ENCODE measurements around the gene NFKBIB. TPM values are rescaled to one million over a fixed set of nuclear protein-coding genes. Genes with fewer than 3 reads are reported as not detected.
"Not testable (repeated sequence)": the region's sequence is repeated elsewhere in the genome, so short reads cannot be mapped to it uniquely, and the experiment has no call there.

Gene NFKBIB
- total RNA-seq, 1 experiment from 2014 or later, result 42.5 TPM

GRCh38 chr19:38873400-38873799, 26.4 kb upstream of the NFKBIB start:
- not testable (repeated sequence) for DNase-seq (ENCODE audit: low read depth)

DNA sequence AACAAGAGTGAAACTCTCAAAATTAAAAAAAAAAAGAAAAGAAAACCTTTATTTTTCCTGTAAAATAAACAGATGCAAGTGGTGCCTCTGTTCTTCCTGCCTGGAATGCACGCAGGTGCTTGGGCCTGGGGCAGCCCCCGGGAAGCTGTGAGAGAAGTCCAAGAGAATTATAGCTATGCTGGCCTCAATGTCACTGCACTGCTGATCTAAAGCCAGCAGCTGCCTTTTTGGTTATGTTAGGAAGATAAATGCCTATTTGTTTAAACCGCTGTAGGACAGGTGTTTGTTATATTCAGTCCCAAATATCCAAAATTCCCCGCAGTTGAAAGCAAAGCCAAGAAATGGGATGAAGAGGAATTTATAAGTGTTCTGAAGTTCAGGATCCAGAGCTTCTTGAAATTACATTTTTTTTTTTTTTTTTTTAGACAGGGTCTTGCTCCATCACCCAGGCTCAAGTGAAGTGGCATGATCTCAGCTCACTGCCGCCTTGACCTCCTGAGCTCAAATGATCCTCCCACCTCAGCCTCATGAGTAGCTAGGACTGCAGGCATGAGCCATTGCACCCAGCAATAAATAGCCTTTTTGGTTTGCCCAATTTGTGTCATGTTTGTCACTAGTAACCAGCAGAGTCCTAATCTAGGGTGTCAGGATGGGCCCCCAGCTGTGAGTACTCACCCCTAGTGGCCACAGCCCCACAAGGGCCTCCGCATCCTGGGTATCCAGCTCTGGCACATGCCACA, 23.9 kb upstream of the NFKBIB start:
- DNase-seq (ENCODE audit: low read depth), result no peak

DNA sequence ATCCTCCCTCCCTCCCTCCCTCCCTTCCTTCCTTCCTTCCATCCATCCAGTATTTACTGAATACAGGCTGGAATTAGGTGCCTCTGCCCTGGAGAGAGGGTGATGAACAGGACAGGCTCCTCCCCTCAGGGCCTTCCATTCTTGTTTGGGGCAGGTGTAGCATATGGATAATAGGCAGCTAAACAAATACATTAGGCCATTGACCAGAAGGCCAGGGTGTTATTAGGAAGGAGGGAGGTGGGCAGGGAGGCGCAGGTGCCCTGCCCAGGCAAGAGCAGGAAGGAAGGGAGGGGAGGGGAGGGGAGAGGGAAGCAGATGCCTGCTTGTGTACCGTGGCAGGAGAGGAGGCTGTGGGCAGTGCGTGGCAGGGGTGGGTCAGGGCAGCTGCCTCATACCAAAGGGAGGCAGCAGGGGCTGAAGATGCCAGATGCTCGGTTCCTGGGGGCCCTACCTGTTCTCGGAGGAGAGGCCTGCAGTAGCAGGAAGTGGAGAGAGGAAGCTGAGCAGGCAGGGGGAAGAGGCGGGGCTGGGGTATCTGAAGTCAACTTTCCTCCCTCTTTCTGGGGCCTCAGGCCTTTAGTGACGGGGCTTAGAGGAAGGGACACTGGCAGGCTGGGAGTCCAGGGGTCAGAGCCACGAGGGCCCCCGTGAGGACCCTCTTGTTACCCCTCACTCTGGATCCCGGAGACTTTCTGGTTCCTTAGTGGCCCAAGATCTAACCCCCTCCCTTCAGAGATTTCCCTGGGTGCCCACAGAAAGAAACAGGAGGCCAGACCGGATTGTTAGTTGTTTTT, 21.8 kb upstream of the NFKBIB start, which contains the start of gene RINL:
Gene RINL, minus strand, starts transcription at position 495 of the 794 bp plus-strand sequence. CDS start 1,533 bp downstream, outside the sequence.
- no peak for DNase-seq (ENCODE audit: low read depth)

DNA sequence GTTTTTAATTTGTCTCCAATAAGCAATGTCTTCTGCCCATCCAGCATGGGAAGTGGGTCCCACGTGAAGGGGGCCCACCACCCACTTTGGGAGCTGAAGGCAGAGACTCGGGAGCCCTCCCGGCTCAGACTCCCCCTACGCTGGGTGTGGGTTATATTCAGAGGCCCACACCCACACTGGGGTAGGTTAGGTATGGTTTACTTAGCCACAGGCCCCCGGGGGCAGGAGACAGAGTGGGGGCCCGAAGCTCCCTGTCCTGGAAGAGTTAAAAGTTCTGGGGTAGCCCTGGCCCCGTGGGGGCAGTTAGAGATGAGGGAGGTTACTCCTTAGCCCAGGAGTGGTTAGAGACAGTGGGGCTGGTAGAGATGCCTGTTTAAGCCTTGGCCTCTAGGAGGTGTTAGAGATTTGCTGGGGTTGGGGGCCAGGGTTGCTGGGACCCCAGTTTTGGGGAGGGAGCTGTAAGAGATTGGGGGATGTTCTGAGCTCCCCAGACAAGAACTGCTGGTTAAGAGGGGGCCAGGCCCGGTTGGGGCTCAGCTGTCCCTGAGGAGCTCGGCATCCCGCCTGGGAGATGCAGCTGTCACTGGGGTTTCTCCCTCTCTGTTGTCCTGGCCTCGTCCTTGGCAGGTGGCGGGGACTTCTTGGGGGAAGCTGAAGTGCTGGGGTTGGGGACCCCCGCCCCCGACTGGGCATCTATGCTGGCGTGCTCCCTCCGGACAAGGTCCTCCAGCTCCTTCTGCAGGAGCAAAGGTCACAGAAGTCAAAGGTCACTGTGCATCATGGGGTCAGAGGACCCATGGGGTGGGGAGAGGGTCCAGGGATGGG, 21.0 kb upstream of the NFKBIB start:
- no peak for DNase-seq (ENCODE audit: low read depth)

DNA sequence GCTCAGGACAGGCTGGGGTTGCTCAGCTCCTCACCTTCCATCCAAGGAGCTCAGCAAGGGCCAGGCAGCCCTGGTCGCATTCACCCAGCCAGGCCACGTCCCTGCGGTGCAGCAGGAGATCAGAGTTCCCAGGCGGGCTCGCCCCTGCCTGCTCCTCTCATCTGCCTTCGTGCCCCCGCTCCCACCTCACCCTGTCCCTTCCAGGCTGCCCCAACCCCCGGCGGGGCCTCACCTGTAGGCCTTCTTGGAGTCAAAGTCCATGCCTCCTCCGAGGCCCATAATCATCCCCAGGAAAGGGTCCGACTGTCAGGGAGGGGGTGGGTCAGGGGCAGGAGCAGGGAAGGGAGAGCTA, 20.4 kb upstream of the NFKBIB start:
- DNase-seq (ENCODE audit: low read depth), result no peak

GRCh38 chr19:38880076-38880881, 19.5 kb upstream of the NFKBIB start:
- no peak for DNase-seq (ENCODE audit: low read depth)

- DNase-seq (ENCODE audit: low read depth), result no peak
Observed at GRCh38 chr19:38880882-38881609, 18.7 kb upstream of the NFKBIB start.

- DNase-seq (ENCODE audit: low read depth), result no peak
Observed at GRCh38 chr19:38883286-38883685, 16.5 kb upstream of the NFKBIB start.

- DNase-seq (ENCODE audit: low read depth), result not testable (repeated sequence)
Observed at GRCh38 chr19:38884691-38885090, 15.1 kb upstream of the NFKBIB start.

DNA sequence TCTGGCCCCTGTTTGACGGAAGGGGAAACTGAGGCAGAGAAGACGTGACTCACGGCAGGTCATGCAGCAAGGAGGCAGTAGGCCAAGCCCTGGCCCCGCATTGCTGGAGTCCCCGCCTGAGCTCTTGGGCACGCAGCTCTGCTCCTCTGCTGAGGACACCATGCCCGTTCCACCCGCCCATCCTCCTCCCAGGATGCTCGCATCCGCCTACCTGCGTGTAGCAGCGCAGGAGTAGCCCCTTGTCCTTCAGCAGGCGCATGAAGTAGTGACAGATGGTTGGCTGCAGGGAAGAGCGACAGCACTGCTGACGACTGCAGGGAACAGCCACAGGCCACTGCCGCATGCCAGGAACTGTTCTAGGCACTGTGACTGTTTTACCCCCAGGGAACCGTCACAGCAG, 10.9 kb upstream of the NFKBIB start:
- DNase-seq (ENCODE audit: low read depth), result no peak

- DNase-seq (ENCODE audit: low read depth), result no peak
Observed at GRCh38 chr19:38889803-38890202, 10.0 kb upstream of the NFKBIB start.

DNA sequence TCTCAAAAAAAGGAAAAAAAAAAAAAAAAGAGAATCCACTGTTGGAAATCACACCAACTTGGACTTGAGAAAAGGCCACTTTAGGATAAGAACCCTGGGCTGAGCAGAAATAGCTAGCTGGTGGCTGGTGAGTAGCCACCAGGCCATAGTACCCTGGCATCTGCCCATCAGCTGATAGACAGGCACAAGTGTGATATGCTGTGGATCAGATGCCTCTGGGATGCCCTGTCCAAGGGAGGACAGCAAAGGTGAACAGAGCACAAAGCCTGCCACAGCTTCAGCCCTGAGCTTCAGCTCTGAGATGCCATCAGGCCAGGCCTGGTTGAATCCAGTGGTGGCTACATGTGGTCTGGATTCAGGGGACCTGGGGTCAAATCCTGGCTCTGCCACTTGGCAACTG, 9.1 kb upstream of the NFKBIB start:
- no peak for DNase-seq (ENCODE audit: low read depth)

- no peak for DNase-seq (ENCODE audit: low read depth)
Observed at GRCh38 chr19:38891771-38892170, 8.0 kb upstream of the NFKBIB start.

GRCh38 chr19:38892841-38893240, 6.9 kb upstream of the NFKBIB start:
- no peak for DNase-seq (ENCODE audit: low read depth)

GRCh38 chr19:38893341-38893771, 6.4 kb upstream of the NFKBIB start:
- no peak for DNase-seq (ENCODE audit: low read depth)

DNA sequence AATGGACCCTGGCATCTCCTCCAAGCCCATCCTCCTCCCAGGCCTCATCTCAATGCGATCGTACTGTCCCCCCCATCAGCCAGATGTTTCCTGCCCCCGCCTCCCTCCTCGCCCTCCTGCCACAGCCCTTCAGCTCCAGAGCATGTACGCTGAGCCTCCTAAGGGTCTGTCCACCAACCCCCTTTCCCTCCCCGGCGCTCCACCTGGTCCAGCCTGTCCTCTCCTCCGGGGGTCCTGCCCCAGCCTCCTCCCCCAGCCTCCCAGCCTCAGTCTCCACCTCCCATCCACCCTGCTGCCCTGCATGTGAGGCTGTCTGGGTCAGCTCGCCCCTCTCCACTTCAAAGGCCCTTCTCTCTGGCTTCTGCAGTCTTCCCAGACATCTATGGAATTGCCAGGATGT, 4.8 kb upstream of the NFKBIB start:
- no peak for DNase-seq (ENCODE audit: low read depth)

- DNase-seq (ENCODE audit: low read depth), result no peak
Observed at GRCh38 chr19:38898788-38899446, 852 bp upstream of the NFKBIB start.

- DNase-seq (ENCODE audit: low read depth), result no peak
Observed at GRCh38 chr19:38900202-38900629, 447 bp downstream of the NFKBIB start.

- no peak for DNase-seq (ENCODE audit: low read depth)
Observed at GRCh38 chr19:38900743-38901190, 998 bp downstream of the NFKBIB start.

DNA sequence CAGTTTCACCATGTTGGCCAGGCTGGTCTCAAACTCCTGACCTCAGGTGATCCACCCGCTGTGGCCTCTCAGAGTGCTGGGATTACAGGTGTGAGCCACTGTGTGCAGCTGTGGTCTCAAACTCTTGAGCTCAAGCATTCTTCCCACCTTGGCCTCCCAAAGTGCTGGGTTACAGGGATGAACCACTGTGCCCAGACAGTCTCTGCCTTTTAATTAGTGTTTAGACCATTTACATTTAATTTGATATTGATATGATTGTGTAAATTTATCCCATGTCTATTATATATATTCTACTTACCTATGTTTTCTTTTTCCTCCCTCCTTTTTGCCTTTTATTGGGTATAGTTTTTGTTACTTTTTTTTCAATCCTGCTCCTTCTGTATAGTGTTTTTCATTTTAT, 1.9 kb downstream of the NFKBIB start:
- no peak for DNase-seq (ENCODE audit: low read depth)
